GM19438 (cell line): Measurements from ENCODE around the gene WIPF1.

Experiments used
- ATAC-seq: cut with Tn5 transposase; IDR thresholded peaks from one replicate; pipeline ENCODE4 v1.9.1; 2021; ENCODE audit warnings: low read depth; ENCODE audit not compliant: unreplicated experiment

The WIPF1 gene

GRCh38 chr2:174599310-174599921 lies 1.8 kb upstream of the WIPF1 start:
- no peak for ATAC-seq

- ATAC-seq = no peak
These were observed 627 bp downstream of the WIPF1 start for GRCh38 chr2:174597009-174597344.

GRCh38 chr2:174595891-174596397 lies 1.7 kb downstream of the WIPF1 start:
- no peak for ATAC-seq

GRCh38 chr2:174595116-174595809 lies 2.3 kb downstream of the WIPF1 start:
- no peak for ATAC-seq

- no peak for ATAC-seq
These were observed 3.1 kb downstream of the WIPF1 start for GRCh38 chr2:174594456-174594855.

DNA sequence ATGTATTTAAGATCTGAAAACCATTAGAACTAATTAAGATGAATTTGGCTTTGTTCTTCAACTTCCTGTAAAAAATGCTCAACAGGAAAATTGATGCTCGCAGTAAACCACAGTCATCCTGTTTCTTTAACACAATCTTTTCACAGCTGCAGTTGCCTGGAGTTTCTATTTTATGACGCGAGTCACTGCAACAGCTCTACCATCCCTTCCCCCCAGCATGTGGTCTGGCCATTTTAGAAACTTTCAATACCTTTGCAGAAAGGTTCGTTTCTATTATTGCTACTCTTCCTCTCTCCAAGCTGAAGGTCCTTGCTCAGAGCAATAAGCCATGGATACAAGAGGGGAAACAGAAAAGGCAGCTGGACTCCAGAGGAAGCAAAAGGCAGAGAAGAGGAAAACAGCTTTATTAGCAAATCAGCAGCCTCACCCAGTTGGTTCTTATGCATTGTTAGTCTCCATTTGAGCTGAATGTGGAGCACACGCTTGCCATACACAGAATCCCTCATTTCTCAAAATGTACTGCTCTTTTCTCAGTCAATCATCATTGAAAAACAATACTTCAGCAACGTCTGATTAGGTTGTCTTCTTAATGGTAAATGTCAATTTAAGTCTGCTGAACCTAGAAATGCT lies 3.9 kb downstream of the WIPF1 start:
- ATAC-seq = peak; percentile 54

DNA sequence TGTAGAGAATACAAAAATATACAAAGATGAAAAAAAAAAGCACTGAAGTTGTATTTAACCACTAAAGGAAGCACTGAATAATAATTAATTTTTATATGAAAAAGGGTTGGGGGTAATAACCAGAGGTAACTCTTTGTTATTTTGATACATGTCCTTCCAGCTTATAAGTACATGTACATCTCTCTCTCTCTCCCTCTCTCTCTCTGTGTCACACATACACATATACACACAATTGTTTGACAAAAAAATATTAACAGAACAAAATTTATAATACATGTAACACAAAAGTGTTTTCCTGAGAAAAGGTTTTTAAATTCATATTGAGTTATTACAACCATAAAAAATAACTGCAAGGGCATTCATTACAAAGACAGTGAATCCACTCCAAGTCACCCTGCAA lies 4.6 kb downstream of the WIPF1 start:
- no peak for ATAC-seq

GRCh38 chr2:174591740-174592139 lies 5.9 kb downstream of the WIPF1 start:
- ATAC-seq = no peak

DNA sequence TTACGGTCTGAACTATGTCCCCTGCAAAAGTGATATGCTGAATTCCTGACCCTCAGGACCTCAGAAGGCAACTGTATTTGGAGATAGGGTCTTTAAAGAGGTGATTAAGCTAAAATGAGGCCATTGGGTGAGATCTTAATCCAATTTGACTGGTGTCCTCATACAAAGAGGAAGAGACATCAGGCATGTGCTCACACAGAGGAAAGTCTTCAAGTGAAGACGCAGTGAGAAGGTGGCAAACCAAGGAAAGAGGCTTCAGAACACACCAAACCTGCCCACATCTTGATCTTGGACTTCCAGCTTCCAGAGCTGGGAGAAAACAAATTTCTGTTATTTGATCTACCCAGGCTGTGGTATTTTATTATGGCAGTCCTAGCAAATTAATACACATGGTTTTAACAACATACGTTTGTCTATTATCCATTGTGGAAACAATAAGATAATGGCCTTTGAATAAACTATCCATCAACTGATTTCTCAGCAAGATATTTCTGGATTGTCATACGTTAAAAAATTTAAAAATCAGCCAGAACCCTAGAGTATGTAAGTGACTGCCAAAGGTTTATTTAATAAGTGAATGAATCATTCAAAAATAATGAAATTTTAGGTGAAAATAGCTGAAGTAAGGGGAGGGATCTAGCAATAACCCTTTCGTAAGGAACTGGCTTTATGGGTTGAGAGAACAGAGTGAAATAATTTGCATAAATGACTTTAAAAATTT lies 6.5 kb downstream of the WIPF1 start:
- ATAC-seq = no peak

DNA sequence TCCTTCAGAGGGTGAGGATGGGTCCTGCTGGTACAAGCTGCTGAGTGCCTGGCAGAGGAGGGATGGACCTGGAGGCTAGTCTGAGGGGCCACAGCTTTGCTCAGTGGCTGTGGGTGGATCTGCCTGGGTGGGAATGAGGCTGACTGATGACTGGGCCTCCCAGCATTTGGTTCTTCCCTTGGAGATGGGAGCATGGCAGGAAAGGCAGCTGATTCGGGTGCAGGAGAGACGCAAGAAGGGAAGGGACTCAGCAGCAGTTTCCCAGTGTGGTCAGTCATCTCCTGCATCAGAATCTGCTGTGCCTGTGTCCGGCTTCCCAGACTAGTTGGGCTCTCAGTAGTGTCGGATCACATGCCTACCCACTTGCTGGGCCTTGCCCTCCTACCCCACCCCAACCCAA lies 7.3 kb downstream of the WIPF1 start:
- ATAC-seq = no peak

- no peak for ATAC-seq
These were observed 8.3 kb downstream of the WIPF1 start for GRCh38 chr2:174589334-174589733.

DNA sequence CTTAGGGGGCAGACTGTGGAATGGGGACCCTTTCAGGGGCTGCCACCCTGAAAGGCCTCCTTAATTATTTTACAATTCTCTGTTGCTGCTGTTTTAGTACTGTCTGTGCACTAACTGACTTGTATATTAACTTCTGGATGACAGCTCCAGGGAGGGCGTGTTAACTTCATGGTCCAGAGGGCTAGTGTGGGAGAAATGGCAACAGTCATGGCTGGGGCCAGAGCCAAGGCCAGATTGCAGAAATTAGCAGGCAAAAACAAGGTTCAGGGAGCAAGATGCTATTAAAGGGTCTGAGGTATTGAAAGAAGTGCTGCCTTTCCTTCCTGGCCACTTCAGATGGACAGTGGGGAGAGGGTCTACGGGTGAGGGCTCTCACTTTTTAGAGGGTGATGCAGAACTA lies 9.1 kb downstream of the WIPF1 start:
- ATAC-seq = no peak

DNA sequence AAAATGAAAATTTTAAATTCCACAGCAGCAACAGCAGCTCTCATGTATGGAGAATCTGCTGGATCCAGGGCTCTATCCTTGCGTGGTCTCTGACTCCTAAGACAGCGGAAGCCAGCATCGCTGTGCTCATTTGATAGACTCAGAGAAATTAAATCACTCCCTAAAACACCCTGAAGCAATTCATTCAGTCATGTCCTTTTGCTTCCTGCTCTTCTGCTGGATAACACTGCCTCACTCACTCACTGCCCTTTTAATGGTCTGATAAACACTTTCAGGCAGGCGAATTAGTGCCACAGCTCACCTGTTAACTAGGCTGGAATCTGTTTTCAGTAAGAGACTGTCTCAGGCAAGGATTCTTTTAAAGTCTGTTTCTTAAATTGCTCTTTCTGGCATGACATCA lies 10.0 kb downstream of the WIPF1 start:
- no peak for ATAC-seq

- no peak for ATAC-seq
These were observed 10.9 kb downstream of the WIPF1 start for GRCh38 chr2:174586418-174587295.

DNA sequence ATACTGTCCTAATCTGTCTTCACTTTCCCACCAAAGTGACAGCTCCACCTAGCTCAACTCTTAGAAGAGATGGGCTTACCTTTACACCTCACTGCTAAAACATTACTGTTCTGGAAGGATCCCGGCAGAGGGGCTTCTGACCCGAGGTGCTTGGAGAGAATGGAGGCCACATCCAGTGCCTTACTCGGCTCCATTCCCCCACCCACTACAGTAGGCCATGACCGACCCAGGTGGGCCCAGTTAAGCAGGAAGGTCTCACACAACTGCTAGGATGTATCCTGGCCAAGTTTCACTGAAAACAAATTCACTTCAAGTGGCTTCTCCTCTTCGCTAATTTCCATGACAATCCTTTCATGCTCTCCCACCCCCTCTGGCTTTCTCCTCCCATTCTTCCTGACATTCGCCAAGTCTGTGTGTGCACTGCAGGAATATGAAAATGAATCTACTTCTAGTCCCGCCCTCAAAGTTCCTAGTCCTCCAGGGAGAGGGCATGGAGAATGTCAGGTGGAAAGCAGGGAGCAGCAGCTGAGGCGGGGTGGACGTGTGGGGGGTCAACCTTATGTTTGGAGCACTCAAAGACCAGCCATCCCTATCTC lies 11.8 kb downstream of the WIPF1 start:
- ATAC-seq = no peak

- no peak for ATAC-seq
These were observed 12.5 kb downstream of the WIPF1 start for GRCh38 chr2:174585146-174585545.

- ATAC-seq = no peak
These were observed 16.1 kb downstream of the WIPF1 start for GRCh38 chr2:174581491-174581890.

DNA sequence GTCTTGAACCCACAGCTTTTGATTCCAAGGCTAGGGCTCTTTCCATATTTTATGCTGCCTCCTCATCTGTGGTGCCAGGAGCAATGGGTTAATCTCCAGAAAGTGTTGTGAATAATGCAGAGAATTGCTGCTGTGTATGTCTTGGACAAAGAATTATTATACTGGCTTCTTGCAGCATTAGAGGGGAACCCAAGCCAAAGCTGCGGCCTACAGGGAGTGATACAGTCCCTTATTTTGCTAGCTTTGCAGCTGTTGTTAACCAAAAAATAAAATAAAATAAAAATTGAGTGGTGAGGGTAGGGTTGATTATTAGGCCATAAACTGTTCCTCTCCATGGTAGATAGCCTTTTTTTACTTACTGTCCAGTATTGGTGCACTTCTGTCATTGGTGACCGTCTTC lies 16.7 kb downstream of the WIPF1 start:
- no peak for ATAC-seq

GRCh38 chr2:174577967-174578589 lies 19.5 kb downstream of the WIPF1 start:
- ATAC-seq = no peak
